Measurements from ENCODE around the gene OGT. TPM values are rescaled to one million over a fixed set of nuclear protein-coding genes. Genes with fewer than 3 reads are reported as not detected.
"Not testable (repeated sequence)": the region's sequence is repeated elsewhere in the genome, so short reads cannot be mapped to it uniquely, and the experiment has no call there.

OGT gene
- total RNA-seq, result 143 and 146 TPM in 2 replicates
- long read RNA-seq, full-length matches to known transcripts, result 29 of 67 reads
- long read RNA-seq, partial matches to known transcripts, result 24 of 67 reads
- long read RNA-seq, other reads (novel, unspliced or antisense), result 14 of 67 reads

- TF ChIP-seq CTCF (IDR thresholded peaks at IDR 0.05; ENCODE audit: unreplicated experiment), result no peak
- H3K4me1 Mint-ChIP-seq (ENCODE audit: low read depth), result peaks cover 14% of the 10 kb centered on the region
- peak; percentile 79 for DNase-seq (ENCODE audit: low spot score, unreplicated experiment)
- peak within 1 kb of the TSS; percentile 98 for H3K27ac Mint-ChIP-seq
- peaks cover 3% of the 10 kb centered on the region for H3K36me3 Mint-ChIP-seq (ENCODE audit: insufficient read depth)
- H3K4me3 Mint-ChIP-seq (ENCODE audit: low read depth), result peak within 1 kb of the TSS; percentile 96
- peaks cover 20% of the 10 kb centered on the region for H3K9me3 Mint-ChIP-seq (ENCODE audit: low read depth)
- no peaks in the 10 kb centered on the region for H3K27me3 Mint-ChIP-seq
These were observed at the start of gene OGT for GRCh38 chrX:71532753-71533425. Gene OGT (plus strand): TSS chrX:71533104. CDS start chrX:71533300, 196 bp downstream.

- Mint-ChIP-seq H3K36me3 (ENCODE audit: insufficient read depth) (peaks cover 3% of the 10 kb centered on the region), H3K4me1 (ENCODE audit: low read depth) (peaks cover 2% of the 10 kb centered on the region), H3K27me3 (no peaks in the 10 kb centered on the region), H3K9me3 (ENCODE audit: low read depth) (peaks cover 19% of the 10 kb centered on the region), H3K4me3 (ENCODE audit: low read depth) (no peak overlapping the region), H3K27ac (no peak overlapping the region)
- no peak for DNase-seq (ENCODE audit: low spot score, unreplicated experiment)
- TF ChIP-seq CTCF (IDR thresholded peaks at IDR 0.05; ENCODE audit: unreplicated experiment), result no peak
These were observed 45.1 kb upstream of the OGT start for GRCh38 chrX:71487814-71488213.

GRCh38 chrX:71489540-71489939 is 43.4 kb upstream of the OGT start:
- Mint-ChIP-seq H3K27me3 (no peaks in the 10 kb centered on the region), H3K9me3 (ENCODE audit: low read depth) (peaks cover 19% of the 10 kb centered on the region)
- no peak for DNase-seq (ENCODE audit: low spot score, unreplicated experiment)

GRCh38 chrX:71492231-71493065 is 40.5 kb upstream of the OGT start:
- TF ChIP-seq CTCF (IDR thresholded peaks at IDR 0.05; ENCODE audit: unreplicated experiment), result no peak
- H3K27ac Mint-ChIP-seq, result no peak overlapping the region
- H3K4me3 Mint-ChIP-seq (ENCODE audit: low read depth), result no peak overlapping the region
- no peaks in the 10 kb centered on the region for H3K27me3 Mint-ChIP-seq
- H3K4me1 Mint-ChIP-seq (ENCODE audit: low read depth), result peaks cover 2% of the 10 kb centered on the region
- H3K9me3 Mint-ChIP-seq (ENCODE audit: low read depth), result peaks cover 14% of the 10 kb centered on the region
- peaks cover 3% of the 10 kb centered on the region for H3K36me3 Mint-ChIP-seq (ENCODE audit: insufficient read depth)
- no peak for DNase-seq (ENCODE audit: low spot score, unreplicated experiment)

More at GRCh38 chrX:71489540-71489939, 43.4 kb upstream of the OGT start:
- no peak for TF ChIP-seq CTCF (IDR thresholded peaks at IDR 0.05; ENCODE audit: unreplicated experiment)
- peaks cover 3% of the 10 kb centered on the region for H3K36me3 Mint-ChIP-seq (ENCODE audit: insufficient read depth)
- H3K4me3 Mint-ChIP-seq (ENCODE audit: low read depth), result no peak overlapping the region
- H3K27ac Mint-ChIP-seq, result no peak overlapping the region
- H3K4me1 Mint-ChIP-seq (ENCODE audit: low read depth), result peaks cover 2% of the 10 kb centered on the region

GRCh38 chrX:71493111-71493613 is 39.7 kb upstream of the OGT start:
- peaks cover 3% of the 10 kb centered on the region for H3K36me3 Mint-ChIP-seq (ENCODE audit: insufficient read depth)
- no peaks in the 10 kb centered on the region for H3K27me3 Mint-ChIP-seq
- no peak for TF ChIP-seq CTCF (IDR thresholded peaks at IDR 0.05; ENCODE audit: unreplicated experiment)
- peaks cover 13% of the 10 kb centered on the region for H3K9me3 Mint-ChIP-seq (ENCODE audit: low read depth)
- H3K4me3 Mint-ChIP-seq (ENCODE audit: low read depth), result no peak overlapping the region
- no peak for DNase-seq (ENCODE audit: low spot score, unreplicated experiment)
- no peak overlapping the region for H3K27ac Mint-ChIP-seq
- no peaks in the 10 kb centered on the region for H3K4me1 Mint-ChIP-seq (ENCODE audit: low read depth)

- H3K4me3 Mint-ChIP-seq (ENCODE audit: low read depth); H3K36me3 Mint-ChIP-seq (ENCODE audit: insufficient read depth); DNase-seq (ENCODE audit: low spot score, unreplicated experiment); H3K27me3 Mint-ChIP-seq; H3K9me3 Mint-ChIP-seq (ENCODE audit: low read depth); H3K4me1 Mint-ChIP-seq (ENCODE audit: low read depth); H3K27ac Mint-ChIP-seq: not testable (repeated sequence)
These were observed 36.9 kb upstream of the OGT start for GRCh38 chrX:71495979-71496378.
